GM12801 (cell line): ENCODE data around the gene CXCL14.

ENCODE experiments used
- TF ChIP-seq, protein P1 (sequence below): IDR thresholded peaks from one replicate; pipeline ENCODE4 v1.5.1; 2011; ENCODE audit warnings: control low read depth; ENCODE audit not compliant: insufficient read length; ENCODE audit errors: extremely low read depth

CXCL14 gene

DNA sequence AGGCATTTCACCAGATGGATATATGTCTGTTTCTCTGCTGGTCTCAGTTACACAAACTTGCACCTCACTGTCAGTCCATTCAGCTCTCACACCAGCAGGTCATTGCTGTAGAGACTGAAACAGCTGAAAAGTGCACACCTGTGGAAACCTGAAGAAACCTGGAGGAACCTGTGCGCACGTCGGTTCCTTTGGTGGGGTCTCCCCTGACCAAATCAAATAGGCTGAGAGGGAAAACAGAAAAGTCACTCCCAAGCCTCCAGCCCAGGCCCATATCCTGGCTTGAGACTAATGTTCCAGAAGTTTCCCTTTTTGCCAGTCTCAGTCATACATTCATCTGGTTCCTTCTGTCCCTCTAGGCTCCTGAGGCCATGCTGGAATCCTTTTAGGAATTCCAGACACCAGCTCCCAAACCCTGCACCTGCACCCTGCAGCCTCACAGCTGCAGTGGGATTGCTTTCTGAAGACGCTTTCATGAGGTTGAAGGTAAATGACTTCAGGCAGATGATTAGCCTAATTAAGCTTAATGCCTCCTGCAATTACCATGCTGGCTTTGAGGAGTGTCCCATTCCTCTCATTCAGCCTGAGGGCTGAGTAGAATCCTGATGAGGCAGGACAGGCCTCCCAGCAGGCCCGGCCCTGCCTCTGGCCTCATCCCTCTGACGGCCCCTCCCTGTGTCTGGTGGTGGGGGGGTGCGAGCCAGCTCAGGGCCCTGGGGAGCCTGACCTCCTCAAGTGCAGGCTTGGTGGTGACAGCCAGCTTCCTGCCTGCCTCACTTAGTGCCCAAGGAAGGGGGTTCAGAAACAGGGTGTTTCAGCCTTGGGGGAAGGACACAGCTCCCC is 24.3 kb upstream of the CXCL14 start:
- TF ChIP-seq, protein P1, sequence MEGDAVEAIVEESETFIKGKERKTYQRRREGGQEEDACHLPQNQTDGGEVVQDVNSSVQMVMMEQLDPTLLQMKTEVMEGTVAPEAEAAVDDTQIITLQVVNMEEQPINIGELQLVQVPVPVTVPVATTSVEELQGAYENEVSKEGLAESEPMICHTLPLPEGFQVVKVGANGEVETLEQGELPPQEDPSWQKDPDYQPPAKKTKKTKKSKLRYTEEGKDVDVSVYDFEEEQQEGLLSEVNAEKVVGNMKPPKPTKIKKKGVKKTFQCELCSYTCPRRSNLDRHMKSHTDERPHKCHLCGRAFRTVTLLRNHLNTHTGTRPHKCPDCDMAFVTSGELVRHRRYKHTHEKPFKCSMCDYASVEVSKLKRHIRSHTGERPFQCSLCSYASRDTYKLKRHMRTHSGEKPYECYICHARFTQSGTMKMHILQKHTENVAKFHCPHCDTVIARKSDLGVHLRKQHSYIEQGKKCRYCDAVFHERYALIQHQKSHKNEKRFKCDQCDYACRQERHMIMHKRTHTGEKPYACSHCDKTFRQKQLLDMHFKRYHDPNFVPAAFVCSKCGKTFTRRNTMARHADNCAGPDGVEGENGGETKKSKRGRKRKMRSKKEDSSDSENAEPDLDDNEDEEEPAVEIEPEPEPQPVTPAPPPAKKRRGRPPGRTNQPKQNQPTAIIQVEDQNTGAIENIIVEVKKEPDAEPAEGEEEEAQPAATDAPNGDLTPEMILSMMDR = no peak

DNA sequence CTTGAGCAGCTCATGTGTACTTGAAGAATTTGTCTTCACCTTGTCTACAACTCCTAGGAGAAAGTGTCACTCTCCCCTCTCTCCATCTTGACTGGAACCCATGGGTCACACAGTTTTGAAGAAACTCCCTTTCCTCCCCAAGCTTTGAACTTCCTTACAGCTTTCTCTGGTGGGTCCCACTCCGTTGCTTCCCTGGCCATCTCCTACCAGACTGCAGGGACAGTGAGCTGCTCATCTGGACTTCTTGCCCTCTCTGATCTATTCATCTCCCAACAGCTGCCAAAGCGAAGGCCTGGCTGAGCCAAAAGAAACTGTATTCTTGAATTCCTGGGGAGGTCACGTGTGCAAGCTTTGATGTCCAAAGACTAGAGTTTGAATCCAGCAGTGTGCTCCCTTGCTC is 22.7 kb upstream of the CXCL14 start:
- TF ChIP-seq, protein P1 = no peak

DNA sequence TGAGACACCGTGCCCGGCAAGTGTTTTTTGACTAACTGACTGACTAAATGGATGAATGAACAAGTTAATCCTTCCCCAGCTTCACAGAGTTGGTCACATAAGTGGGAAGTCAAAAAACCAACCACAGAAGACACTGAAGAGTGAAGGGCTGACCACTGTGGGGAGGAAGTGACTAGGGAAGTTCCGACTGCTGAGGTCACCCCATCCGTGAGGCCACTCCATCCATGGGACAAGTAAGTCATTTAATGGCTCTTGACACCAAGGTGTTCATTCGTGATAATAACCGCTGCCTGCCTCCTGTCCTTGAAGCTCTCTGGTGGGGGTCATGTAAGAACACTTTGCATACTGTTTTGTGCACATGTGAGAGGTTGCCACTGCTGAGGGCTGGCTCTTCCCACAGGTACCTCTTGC is 22.2 kb upstream of the CXCL14 start:
- TF ChIP-seq, protein P1 = no peak

DNA sequence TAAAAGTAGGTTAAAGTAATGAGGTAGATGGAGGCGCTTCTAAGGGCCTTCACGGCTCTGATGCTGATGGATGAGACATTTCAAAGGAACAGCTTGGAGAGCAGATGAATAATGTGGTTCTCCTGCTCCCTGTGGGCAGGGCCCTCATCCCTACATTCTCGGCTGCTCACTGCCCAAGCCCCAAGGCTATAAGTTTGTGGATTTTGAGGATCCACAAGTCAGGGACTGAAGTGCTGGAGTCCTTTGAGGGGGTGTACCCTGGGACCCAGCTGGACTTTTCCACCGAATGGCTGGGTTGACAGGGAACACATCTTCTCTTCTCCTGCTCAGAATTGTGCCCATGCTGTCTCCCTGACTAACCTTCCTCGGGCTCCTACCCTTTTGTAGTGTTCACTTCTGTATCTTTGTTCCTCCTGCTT is 21.4 kb upstream of the CXCL14 start:
- TF ChIP-seq, protein P1 = no peak

DNA sequence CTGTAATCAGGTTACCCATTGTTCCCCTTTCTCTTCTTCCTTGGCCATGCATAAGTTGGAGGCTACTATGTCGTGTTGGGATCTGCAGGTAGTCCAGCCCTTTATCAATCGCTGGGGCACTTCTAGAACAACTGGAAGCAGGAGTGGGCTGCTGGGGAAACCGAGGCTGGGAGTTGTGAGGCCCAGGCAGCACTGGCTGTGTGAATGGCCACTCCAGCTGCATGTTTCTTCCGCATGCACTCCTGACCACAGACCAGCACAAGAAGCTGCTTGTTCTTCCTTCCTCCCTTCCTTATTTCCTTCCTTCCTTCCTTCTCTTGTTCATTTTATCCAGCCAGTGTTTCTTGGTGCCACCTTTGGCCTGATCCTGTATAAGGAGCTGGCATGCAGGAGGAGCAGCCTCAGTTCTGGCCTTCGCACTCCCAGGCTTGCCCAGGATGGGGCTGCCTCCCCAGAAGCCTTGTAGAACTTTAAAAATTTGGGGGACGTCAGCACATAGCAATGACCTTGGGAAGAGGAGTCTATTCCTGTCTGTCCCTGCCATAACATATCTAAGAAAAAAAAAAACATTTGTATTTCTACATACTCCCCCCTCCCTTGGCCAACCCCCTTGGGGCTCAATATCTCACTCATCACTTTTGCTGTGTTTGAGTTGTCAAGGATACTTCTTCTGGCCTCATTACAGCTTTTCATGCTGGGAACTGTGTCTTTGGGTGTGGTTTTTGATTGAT is 20.8 kb upstream of the CXCL14 start:
- TF ChIP-seq, protein P1 = no peak

DNA sequence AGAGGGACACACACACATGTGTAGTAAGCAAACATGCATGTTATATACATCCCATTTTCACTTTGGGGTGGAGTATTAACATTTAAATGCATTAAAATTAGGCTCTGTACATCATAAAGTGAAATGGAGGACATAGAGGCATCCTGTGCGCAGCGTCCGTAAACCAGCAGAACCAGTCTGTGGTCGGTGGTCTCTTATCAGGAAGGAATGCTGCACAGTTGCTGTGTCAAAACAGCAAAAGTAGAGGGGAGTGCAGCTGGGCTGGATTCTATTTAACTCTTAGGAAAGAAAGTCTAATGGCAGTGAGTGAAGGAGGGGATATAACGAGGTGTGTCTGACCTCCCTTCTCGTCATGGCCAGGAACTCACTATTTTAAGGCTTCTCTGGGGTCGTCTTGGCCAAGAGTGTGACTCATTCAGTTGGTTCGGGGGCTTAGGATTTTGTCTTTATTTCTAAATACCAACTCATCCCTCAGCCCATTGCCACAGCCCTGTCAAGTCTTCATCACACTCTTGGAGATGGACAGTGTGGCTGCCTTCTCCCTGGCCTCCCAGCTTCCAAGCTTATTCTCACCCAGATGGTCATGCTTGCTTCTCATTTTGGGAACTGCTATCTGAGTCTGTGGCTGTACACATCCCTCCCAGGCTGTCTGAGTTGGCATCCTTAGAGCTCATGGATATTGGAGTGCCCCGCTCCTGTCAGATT is 20.1 kb upstream of the CXCL14 start:
- TF ChIP-seq, protein P1 = no peak

DNA sequence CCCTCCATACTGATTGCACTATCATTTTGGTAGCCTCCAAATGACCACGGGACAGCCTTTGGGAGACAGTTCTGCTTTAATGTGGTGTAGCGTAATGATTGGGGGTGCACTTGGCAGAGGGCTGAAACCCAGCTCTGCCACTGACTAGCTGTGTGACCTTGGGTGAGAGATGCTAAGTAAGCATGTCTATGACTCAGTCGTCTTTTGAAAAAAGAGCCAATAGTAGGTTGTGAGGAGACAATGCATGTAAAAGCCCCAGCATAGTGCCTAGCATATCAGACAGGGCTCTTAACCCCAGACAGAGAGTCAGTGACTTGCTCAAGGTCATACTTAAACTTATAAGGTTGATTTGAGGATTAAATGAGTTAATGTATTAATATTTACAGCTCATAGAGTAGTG is 18.0 kb upstream of the CXCL14 start:
- TF ChIP-seq, protein P1 = no peak
